IMR-90 (cell line): ENCODE data around the gene ZCCHC14. TPM values are rescaled to one million over a fixed set of nuclear protein-coding genes. Genes with fewer than 3 reads are reported as not detected.

Source experiments
- ATAC-seq: fragments of 200-7000 bp; cut with Tn5 transposase; 2 replicates; pipeline ENCODE4 v1.9.1; 2020; ENCODE audit warnings: low read depth, mild to moderate bottlenecking, moderate library complexity
- BruUV-seq: library from RNA; stranded (reverse); fragments of 400-500 nt; replicated peaks from 2 replicates; lab custom pipeline; 2021; lab: Mats Ljungman, UMichigan
- CTCF ChIA-PET: fragments of 300-600 bp; formaldehyde crosslinking; extraction: SDS; loops from one replicate; lab custom pipeline; 2021; ENCODE audit warnings: antibody characterized with exemption; lab: Yijun Ruan, JAX
- POLR2A ChIA-PET: fragments of 300-600 bp; sonication (Branson Sonifier 250); formaldehyde crosslinking; loops from one replicate; lab custom pipeline; 2022; ENCODE audit warnings: antibody characterized with exemption; ENCODE audit not compliant: unreplicated experiment; lab: Charles Lee
- DNase-seq: peaks from one replicate; pipeline ENCODE4 v3.0.0; 2013
- H2AFZ ChIP-seq: replicated peaks from 2 replicates; pipeline ENCODE3; 2013; ENCODE audit warnings: low read length, mild to moderate bottlenecking; ENCODE audit not compliant: poor library complexity
- H2AK5ac ChIP-seq: 2 replicates; pipeline ENCODE4 v1.6.1; 2013; ENCODE audit warnings: low read depth, low read length, inconsistent platforms
- H2AK9ac ChIP-seq: replicated peaks from 2 replicates; pipeline ENCODE3; 2013; ENCODE audit warnings: mild to moderate bottlenecking, low read depth, low read length, moderate library complexity; ENCODE audit not compliant: poor library complexity
- H2BK120ac ChIP-seq: 2 replicates; pipeline ENCODE4 v1.6.1; 2013; ENCODE audit warnings: low read depth, low read length, inconsistent platforms
- H2BK15ac ChIP-seq: 3 replicates; pipeline ENCODE4 v1.6.1; 2013; ENCODE audit warnings: low read depth, low read length, inconsistent platforms
- H2BK20ac ChIP-seq: 2 replicates; pipeline ENCODE4 v1.6.1; 2013; ENCODE audit warnings: low read depth, mild to moderate bottlenecking, inconsistent platforms, low read length, moderate library complexity
- H2BK5ac ChIP-seq: 2 replicates; pipeline ENCODE4 v1.6.1; 2013; ENCODE audit warnings: mild to moderate bottlenecking, low read depth, low read length, inconsistent platforms; ENCODE audit not compliant: poor library complexity, severe bottlenecking
- H3K14ac ChIP-seq: replicated peaks from 2 replicates; pipeline ENCODE4 v1.6.1; 2013; ENCODE audit warnings: low read depth, low read length, inconsistent platforms
- H3K18ac ChIP-seq: 2 replicates; pipeline ENCODE4 v1.6.1; 2013; ENCODE audit warnings: low read depth, low read length, control low read depth
- H3K23ac ChIP-seq: 2 replicates; pipeline ENCODE4 v1.6.1; 2013; ENCODE audit warnings: low read depth, low read length, inconsistent platforms
- H3K27ac ChIP-seq: 2 replicates; pipeline ENCODE4 v1.5.1; 2013; ENCODE audit warnings: mild to moderate bottlenecking, control low read depth, low read length; ENCODE audit not compliant: insufficient read depth
- H3K27me3 ChIP-seq: 2 replicates; pipeline ENCODE4 v1.6.1; 2013; ENCODE audit warnings: low read length; ENCODE audit not compliant: control insufficient read depth, insufficient read depth
- H3K36me3 ChIP-seq: 2 replicates; pipeline ENCODE4 v1.6.1; 2013; ENCODE audit warnings: low read length, mixed read lengths; ENCODE audit not compliant: control insufficient read depth, insufficient read depth
- H3K4ac ChIP-seq: 2 replicates; pipeline ENCODE4 v1.6.1; 2013; ENCODE audit warnings: low read depth, low read length, inconsistent platforms
- H3K4me1 ChIP-seq: 2 replicates; pipeline ENCODE4 v1.6.1; 2013; ENCODE audit warnings: low read length, mixed read lengths; ENCODE audit not compliant: control insufficient read depth, insufficient read depth
- H3K4me2 ChIP-seq: 2 replicates; pipeline ENCODE4 v1.6.1; 2013; ENCODE audit warnings: low read depth, mild to moderate bottlenecking, control low read depth, low read length, moderate library complexity
- H3K4me3 ChIP-seq: 2 replicates; pipeline ENCODE4 v1.5.1; 2013; ENCODE audit warnings: low read depth, mild to moderate bottlenecking, control low read depth, low read length, moderate library complexity; ENCODE audit not compliant: insufficient read depth
- H3K56ac ChIP-seq: 2 replicates; pipeline ENCODE4 v1.6.1; 2013; ENCODE audit warnings: low read length, inconsistent platforms; ENCODE audit not compliant: insufficient read depth; ENCODE audit errors: extremely low read depth
- H3K79me1 ChIP-seq, 2 experiments: 2 replicates each; pipeline ENCODE4 v1.6.1; 2013; ENCODE audit warnings: low read length in 2 of 2, inconsistent platforms in 1 of 2, low read depth in 1 of 2
- H3K9ac ChIP-seq: 2 replicates; pipeline ENCODE4 v1.6.1; 2013; ENCODE audit warnings: low read depth, low read length, control low read depth
- H3K9me1 ChIP-seq: 2 replicates; pipeline ENCODE4 v1.6.1; 2013; ENCODE audit warnings: low read length, inconsistent platforms; ENCODE audit not compliant: insufficient read depth
- H3K9me3 ChIP-seq: 2 replicates; pipeline ENCODE4 v1.6.1; 2013; ENCODE audit warnings: low read length; ENCODE audit not compliant: control insufficient read depth, insufficient read depth
- H4K20me1 ChIP-seq: 2 replicates; pipeline ENCODE4 v1.6.1; 2013; ENCODE audit warnings: low read length, inconsistent platforms; ENCODE audit not compliant: insufficient read depth
- H4K5ac ChIP-seq: 2 replicates; pipeline ENCODE4 v1.6.1; 2013; ENCODE audit warnings: mild to moderate bottlenecking, low read depth, low read length, control low read depth
- H4K8ac ChIP-seq, 2 experiments: 2 replicates each; pipeline ENCODE4 v1.6.1; 2013; ENCODE audit warnings: low read depth in 2 of 2, low read length in 2 of 2, control low read depth in 1 of 2, inconsistent platforms in 1 of 2
- H4K91ac ChIP-seq: 2 replicates; pipeline ENCODE4 v1.6.1; 2013; ENCODE audit warnings: low read depth, low read length, inconsistent platforms; ENCODE audit not compliant: insufficient read depth
- FOS ChIP-seq: fragments of 150-350 bp; IDR thresholded peaks from 2 replicates; pipeline ENCODE4 v1.6.1; 2016; ENCODE audit warnings: low read depth, low read length
- MAZ ChIP-seq: IDR thresholded peaks from 2 replicates; pipeline ENCODE4 v1.6.1; 2012; ENCODE audit warnings: low read depth, mild to moderate bottlenecking, low read length, improper control_type of control experiment, moderate library complexity, borderline replicate concordance
- MXI1 ChIP-seq: IDR thresholded peaks from 2 replicates; pipeline ENCODE4 v1.6.1; 2012; ENCODE audit warnings: low read depth, mild to moderate bottlenecking, low read length, moderate library complexity, borderline replicate concordance
- NFE2L2 ChIP-seq: fragments of 150-350 bp; IDR thresholded peaks from 2 replicates; pipeline ENCODE4 v1.6.1; 2016; ENCODE audit warnings: low read depth, mild to moderate bottlenecking, low read length
- SMC3 ChIP-seq: fragments of 150-350 bp; IDR thresholded peaks from 2 replicates; pipeline ENCODE4 v1.6.1; 2016; ENCODE audit warnings: low read depth, mild to moderate bottlenecking, antibody characterized with exemption, low read length, moderate library complexity
- WGBS, 2 experiments: methylation state at CpG; one replicate each; pipeline versions ENCODE4 v1.1.5 to v1.1.7; 2013; ENCODE audit warnings: missing lambda C conversion rate in 2 of 2; ENCODE audit not compliant: insufficient read length in 1 of 2; ENCODE audit errors: extremely low coverage in 2 of 2; 5-methylcytosine and 5-hydroxymethylcytosine counted together
- dilution Hi-C: fragments of 300-500 bp; cut with HindIII; formaldehyde crosslinking; loops from one replicate; pipeline ENCODE4 v1.14.3; 2018; ENCODE audit warnings: low sequenced_read_pairs; ENCODE audit not compliant: unreplicated experiment
- in situ Hi-C: fragments of 300-500 bp; cut with MboI; formaldehyde crosslinking; loops from 3 replicates; pipeline ENCODE4 v1.14.3; 2019; ENCODE audit warnings: low sequenced_read_pairs, inconsistent platforms, mixed read lengths
- intact Hi-C: fragments of 100-400 bp; cut with micrococcal nuclease; formaldehyde crosslinking; loops from 2 replicates; pipeline ENCODE4 v1.10.0; 2022
- polyA plus RNA-seq, 3 experiments: library from polyadenylated mRNA; depleted of rRNA; stranded (reverse); fragments of >200 nt; gene quantifications; 2 replicates each; pipeline ENCODE4 v1.2.3, GENCODE V29; 2012; ENCODE audit warnings: low replicate concordance in 1 of 3
- total RNA-seq: library from RNA; depleted of rRNA; stranded (reverse); fragments of >200 nt; gene quantifications from 2 replicates; pipeline ENCODE4 v1.2.3, GENCODE V29; 2012
- TF ChIP-seq, protein P1 (sequence below): fragments of 150-350 bp; IDR thresholded peaks from 2 replicates; pipeline ENCODE4 v1.6.1; 2017; ENCODE audit warnings: mild to moderate bottlenecking, antibody characterized with exemption, low read length, low read depth
- TF ChIP-seq, protein P2 (sequence below): fragments of 150-350 bp; IDR thresholded peaks from 2 replicates; pipeline ENCODE4 v1.6.1; 2016; ENCODE audit warnings: low read depth, mild to moderate bottlenecking, low read length, moderate library complexity, borderline replicate concordance
- TF ChIP-seq, protein P3 (sequence below): conservative IDR thresholded peaks from 2 replicates; pipeline ENCODE4 v1.5.1; 2012; ENCODE audit warnings: mild to moderate bottlenecking, low read depth, low read length, improper control_type of control experiment

Gene ZCCHC14
- total and polyA plus RNA-seq, 2 of the 4 experiments (the other 2 are of a cell fraction) = 2.5 to 5.3 TPM

DNA sequence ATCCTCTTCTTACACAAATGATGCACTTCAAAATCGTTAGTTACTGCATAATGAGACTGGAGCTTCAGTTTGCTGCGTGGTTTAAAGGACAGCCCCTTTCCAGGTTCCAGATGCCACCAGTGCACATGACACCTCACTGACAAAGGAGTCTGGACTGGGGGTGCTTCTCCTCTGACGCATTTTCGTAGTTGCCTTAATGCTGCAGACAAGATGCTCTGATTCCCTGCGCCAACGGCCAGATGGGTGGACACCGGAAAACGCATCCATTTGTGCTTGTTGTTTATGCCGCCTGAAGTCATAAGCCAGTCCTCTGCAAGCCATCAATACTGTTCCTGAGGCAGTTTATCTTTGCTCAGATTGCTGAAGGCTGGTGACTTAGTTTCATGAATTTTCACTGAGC lies 125.3 kb downstream of the ZCCHC14 start:
- Histone ChIP-seq H3K36me3 (peaks cover 4% of the 10 kb centered on the region; the same call in 1 of the 2 replicates), H3K4me2 (no peak overlapping the region), H3K9me3 (no peaks in the 10 kb centered on the region), H2BK5ac (no peak overlapping the region), H2AK9ac (no peak overlapping the region), H4K8ac (no peak overlapping the region), H4K20me1 (peaks cover 64% of the 10 kb centered on the region), H3K56ac (no peak overlapping the region), H3K79me1 (peaks cover 37 to 82% of the 10 kb centered on the region in 2 experiments), H3K9ac (no peak overlapping the region), H3K18ac (no peak overlapping the region), H3K14ac (no peak overlapping the region), H3K4me3 (no peak overlapping the region), H3K4me1 (peaks cover 8% of the 10 kb centered on the region), H2AK5ac (no peak overlapping the region), H3K27ac (no peak overlapping the region), H4K5ac (no peak overlapping the region), H3K27me3 (no peaks in the 10 kb centered on the region), H4K91ac (no peak overlapping the region), H3K4ac (no peak overlapping the region), H2AFZ (no peak overlapping the region), H2BK20ac (no peak overlapping the region), H2BK15ac (no peak overlapping the region), H3K9me1 (peaks cover 14% of the 10 kb centered on the region), H3K23ac (no peak overlapping the region), H2BK120ac (no peak overlapping the region)
- dilution Hi-C loops = no loop called here
- POLR2A ChIA-PET = no interaction called here
- no TSS peak for BruUV-seq
- in situ Hi-C loops = no loop called here
- 95% methylated on average over 9 of the region's 9 CpGs; no CpG with 5 or more reads in 1 of the 2 experiments for WGBS, 2 experiments
- CTCF ChIA-PET = no interaction called here
- DNase-seq (no peak), ATAC-seq (no peak)
- TF ChIP-seq, protein P1, sequence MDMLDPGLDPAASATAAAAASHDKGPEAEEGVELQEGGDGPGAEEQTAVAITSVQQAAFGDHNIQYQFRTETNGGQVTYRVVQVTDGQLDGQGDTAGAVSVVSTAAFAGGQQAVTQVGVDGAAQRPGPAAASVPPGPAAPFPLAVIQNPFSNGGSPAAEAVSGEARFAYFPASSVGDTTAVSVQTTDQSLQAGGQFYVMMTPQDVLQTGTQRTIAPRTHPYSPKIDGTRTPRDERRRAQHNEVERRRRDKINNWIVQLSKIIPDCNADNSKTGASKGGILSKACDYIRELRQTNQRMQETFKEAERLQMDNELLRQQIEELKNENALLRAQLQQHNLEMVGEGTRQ = no peak
- TF ChIP-seq, protein P2, sequence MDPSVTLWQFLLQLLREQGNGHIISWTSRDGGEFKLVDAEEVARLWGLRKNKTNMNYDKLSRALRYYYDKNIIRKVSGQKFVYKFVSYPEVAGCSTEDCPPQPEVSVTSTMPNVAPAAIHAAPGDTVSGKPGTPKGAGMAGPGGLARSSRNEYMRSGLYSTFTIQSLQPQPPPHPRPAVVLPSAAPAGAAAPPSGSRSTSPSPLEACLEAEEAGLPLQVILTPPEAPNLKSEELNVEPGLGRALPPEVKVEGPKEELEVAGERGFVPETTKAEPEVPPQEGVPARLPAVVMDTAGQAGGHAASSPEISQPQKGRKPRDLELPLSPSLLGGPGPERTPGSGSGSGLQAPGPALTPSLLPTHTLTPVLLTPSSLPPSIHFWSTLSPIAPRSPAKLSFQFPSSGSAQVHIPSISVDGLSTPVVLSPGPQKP = no peak
- no peak for TF ChIP-seq NFE2L2
- TF ChIP-seq FOS = no peak
- no peak for TF ChIP-seq MXI1
- no peak for TF ChIP-seq MAZ
- TF ChIP-seq, protein P3, sequence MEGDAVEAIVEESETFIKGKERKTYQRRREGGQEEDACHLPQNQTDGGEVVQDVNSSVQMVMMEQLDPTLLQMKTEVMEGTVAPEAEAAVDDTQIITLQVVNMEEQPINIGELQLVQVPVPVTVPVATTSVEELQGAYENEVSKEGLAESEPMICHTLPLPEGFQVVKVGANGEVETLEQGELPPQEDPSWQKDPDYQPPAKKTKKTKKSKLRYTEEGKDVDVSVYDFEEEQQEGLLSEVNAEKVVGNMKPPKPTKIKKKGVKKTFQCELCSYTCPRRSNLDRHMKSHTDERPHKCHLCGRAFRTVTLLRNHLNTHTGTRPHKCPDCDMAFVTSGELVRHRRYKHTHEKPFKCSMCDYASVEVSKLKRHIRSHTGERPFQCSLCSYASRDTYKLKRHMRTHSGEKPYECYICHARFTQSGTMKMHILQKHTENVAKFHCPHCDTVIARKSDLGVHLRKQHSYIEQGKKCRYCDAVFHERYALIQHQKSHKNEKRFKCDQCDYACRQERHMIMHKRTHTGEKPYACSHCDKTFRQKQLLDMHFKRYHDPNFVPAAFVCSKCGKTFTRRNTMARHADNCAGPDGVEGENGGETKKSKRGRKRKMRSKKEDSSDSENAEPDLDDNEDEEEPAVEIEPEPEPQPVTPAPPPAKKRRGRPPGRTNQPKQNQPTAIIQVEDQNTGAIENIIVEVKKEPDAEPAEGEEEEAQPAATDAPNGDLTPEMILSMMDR = no peak
- no peak for TF ChIP-seq SMC3
- intact Hi-C loops = no loop called here
